Suprapubic skin (tissue), 4 donors: ENCODE measurements around the gene MMP21.

Source experiments
- CTCF ChIP-seq, 2 donors: fragments of 200-600 bp in 1 of 2; fragments of 450-650 bp in 1 of 2; sonication (generic) in 1 of 2; IDR thresholded peaks; one replicate each; pipeline ENCODE4 v1.5.1; 2016 to 2019; ENCODE audit warnings: antibody characterized with exemption in 2 of 2, mild to moderate bottlenecking in 1 of 2, moderate library complexity in 1 of 2
- POLR2A ChIP-seq, 2 donors: fragments of 450-650 bp; IDR thresholded peaks; one replicate each; pipeline ENCODE4 v1.6.1; 2017; ENCODE audit warnings: antibody characterized with exemption in 2 of 2, mild to moderate bottlenecking in 2 of 2, moderate library complexity in 2 of 2
- POLR2AphosphoS5 ChIP-seq, 3 donors: sonication (generic); formaldehyde crosslinking; IDR thresholded peaks; one replicate each; pipeline ENCODE4 v1.6.1; 2017; ENCODE audit warnings: antibody characterized with exemption in 3 of 3

GRCh38 chr10:125722811-125723210 lies 52.8 kb downstream of the MMP21 start:
- TF ChIP-seq POLR2AphosphoS5 (IDR thresholded peaks at IDR 0.05) (no peak), CTCF (IDR thresholded peaks at IDR 0.05) (no peak), POLR2A (IDR thresholded peaks at IDR 0.05) (no peak)
